ENCODE data around the gene FGB.

The FGB gene

GRCh38 chr4:154610582-154610981 is 47.8 kb downstream of the FGB start:
- Histone ChIP-seq H3K4me2 (ENCODE audit: low read length) (no peak overlapping the region), H3K23ac (ENCODE audit: low read length) (no peak overlapping the region), H3K27me3 (ENCODE audit: insufficient read depth, low read length, poor library complexity) (no peaks in the 10 kb centered on the region), H3K9ac (ENCODE audit: low read length) (no peak overlapping the region), H2BK120ac (ENCODE audit: low read depth, low read length) (no peak overlapping the region), H3K4me1 (ENCODE audit: control insufficient read depth, low read depth, low read length) (no peaks in the 10 kb centered on the region), H2AK5ac (ENCODE audit: low read length) (no peak overlapping the region), H3K4me3 (ENCODE audit: low read length) (no peak overlapping the region), H3K79me2 (ENCODE audit: control insufficient read depth, insufficient read depth, low read length) (no peaks in the 10 kb centered on the region), H4K5ac (ENCODE audit: low read length) (no peak overlapping the region), H3K18ac (ENCODE audit: low read length) (no peak overlapping the region), H3K36me3 (ENCODE audit: control insufficient read depth, insufficient read depth, low read length) (no peaks in the 10 kb centered on the region), H2BK5ac (ENCODE audit: low read length) (no peak overlapping the region), H4K8ac (ENCODE audit: low read depth, low read length) (no peak overlapping the region), H3K27ac (ENCODE audit: low read depth, low read length) (no peak overlapping the region), H2BK15ac (replicated peaks; ENCODE audit: low read depth) (no peak overlapping the region), H3K56ac (ENCODE audit: low read length) (no peak overlapping the region), H3K79me1 (ENCODE audit: low read length) (no peaks in the 10 kb centered on the region), H3K4ac (ENCODE audit: low read depth, low read length) (no peak overlapping the region)
- no CpG with 5 or more reads among the region's 4 CpGs for WGBS (ENCODE audit: extremely low coverage, insufficient coverage, low lambda C conversion rate)
- no peak for DNase-seq

- H3K56ac ChIP-seq (ENCODE audit: low read length): no peak overlapping the region
- H3K23ac ChIP-seq (ENCODE audit: low read length): no peak overlapping the region
- H3K9ac ChIP-seq (ENCODE audit: low read length): no peak overlapping the region
- no peak for DNase-seq
- no peak overlapping the region for H3K4me2 ChIP-seq (ENCODE audit: low read length)
- H3K36me3 ChIP-seq (ENCODE audit: control insufficient read depth, insufficient read depth, low read length): no peaks in the 10 kb centered on the region
- H3K4me1 ChIP-seq (ENCODE audit: control insufficient read depth, low read depth, low read length): no peaks in the 10 kb centered on the region
- no peak overlapping the region for H2BK5ac ChIP-seq (ENCODE audit: low read length)
- H2BK120ac ChIP-seq (ENCODE audit: low read depth, low read length): no peak overlapping the region
- WGBS (ENCODE audit: extremely low coverage, insufficient coverage, low lambda C conversion rate): no CpG with 5 or more reads among the region's 1 CpG
- H2AK5ac ChIP-seq (ENCODE audit: low read length): no peak overlapping the region
- H3K27ac ChIP-seq (ENCODE audit: low read depth, low read length): no peak overlapping the region
- no peaks in the 10 kb centered on the region for H3K79me1 ChIP-seq (ENCODE audit: low read length)
- no peak overlapping the region for H3K4ac ChIP-seq (ENCODE audit: low read depth, low read length)
- H3K79me2 ChIP-seq (ENCODE audit: control insufficient read depth, insufficient read depth, low read length): no peaks in the 10 kb centered on the region
- no peak overlapping the region for H3K18ac ChIP-seq (ENCODE audit: low read length)
- no peaks in the 10 kb centered on the region for H3K27me3 ChIP-seq (ENCODE audit: insufficient read depth, low read length, poor library complexity)
- H3K4me3 ChIP-seq (ENCODE audit: low read length): no peak overlapping the region
- H2BK15ac ChIP-seq (replicated peaks; ENCODE audit: low read depth): no peak overlapping the region
- H4K8ac ChIP-seq (ENCODE audit: low read depth, low read length): no peak overlapping the region
- no peak overlapping the region for H4K5ac ChIP-seq (ENCODE audit: low read length)
Observed at GRCh38 chr4:154611833-154612232, 49.0 kb downstream of the FGB start.

- H3K18ac ChIP-seq (ENCODE audit: low read length): no peak within 1 kb of the TSS
- H2BK120ac ChIP-seq (ENCODE audit: low read depth, low read length): no peak within 1 kb of the TSS
- H3K4ac ChIP-seq (ENCODE audit: low read depth, low read length): no peak within 1 kb of the TSS
- H3K23ac ChIP-seq (ENCODE audit: low read length): no peak within 1 kb of the TSS
- H2AK5ac ChIP-seq (ENCODE audit: low read length): no peak within 1 kb of the TSS
- DNase-seq: no peak
- no peak within 1 kb of the TSS for H2BK15ac ChIP-seq (replicated peaks; ENCODE audit: low read depth)
- no peak within 1 kb of the TSS for H3K56ac ChIP-seq (ENCODE audit: low read length)
- H3K9ac ChIP-seq (ENCODE audit: low read length): no peak within 1 kb of the TSS
- no CpG with 5 or more reads among the region's 7 CpGs for WGBS (ENCODE audit: extremely low coverage, insufficient coverage, low lambda C conversion rate)
- no peaks in the 10 kb centered on the region for H3K79me2 ChIP-seq (ENCODE audit: control insufficient read depth, insufficient read depth, low read length)
- H3K4me1 ChIP-seq (ENCODE audit: control insufficient read depth, low read depth, low read length): no peaks in the 10 kb centered on the region
- no peak within 1 kb of the TSS for H3K4me2 ChIP-seq (ENCODE audit: low read length)
- H3K79me1 ChIP-seq (ENCODE audit: low read length): no peaks in the 10 kb centered on the region
- no peak within 1 kb of the TSS for H2BK5ac ChIP-seq (ENCODE audit: low read length)
- H3K36me3 ChIP-seq (ENCODE audit: control insufficient read depth, insufficient read depth, low read length): no peaks in the 10 kb centered on the region
- no peak within 1 kb of the TSS for H4K5ac ChIP-seq (ENCODE audit: low read length)
- H4K8ac ChIP-seq (ENCODE audit: low read depth, low read length): no peak within 1 kb of the TSS
- H3K27me3 ChIP-seq (ENCODE audit: insufficient read depth, low read length, poor library complexity): no peaks in the 10 kb centered on the region
- H3K4me3 ChIP-seq (ENCODE audit: low read length): no peak within 1 kb of the TSS
- H3K27ac ChIP-seq (ENCODE audit: low read depth, low read length): no peak within 1 kb of the TSS
Observed at GRCh38 chr4:154612472-154613414, 49.9 kb downstream of the FGB start, which contains the start of gene FGG. Gene FGG (minus strand): TSS chr4:154612656. CDS start chr4:154612609, 47 bp downstream.

GRCh38 chr4:154614306-154614705 is 51.5 kb downstream of the FGB start:
- Histone ChIP-seq H3K36me3 (ENCODE audit: control insufficient read depth, insufficient read depth, low read length) (no peaks in the 10 kb centered on the region), H3K79me1 (ENCODE audit: low read length) (no peaks in the 10 kb centered on the region), H3K18ac (ENCODE audit: low read length) (no peak overlapping the region), H3K4me1 (ENCODE audit: control insufficient read depth, low read depth, low read length) (no peaks in the 10 kb centered on the region), H2BK120ac (ENCODE audit: low read depth, low read length) (no peak overlapping the region), H3K4ac (ENCODE audit: low read depth, low read length) (no peak overlapping the region), H3K27ac (ENCODE audit: low read depth, low read length) (no peak overlapping the region), H4K5ac (ENCODE audit: low read length) (no peak overlapping the region), H3K23ac (ENCODE audit: low read length) (no peak overlapping the region), H3K27me3 (ENCODE audit: insufficient read depth, low read length, poor library complexity) (no peaks in the 10 kb centered on the region), H2AK5ac (ENCODE audit: low read length) (no peak overlapping the region), H3K4me3 (ENCODE audit: low read length) (no peak overlapping the region), H3K4me2 (ENCODE audit: low read length) (no peak overlapping the region), H3K9ac (ENCODE audit: low read length) (no peak overlapping the region), H2BK5ac (ENCODE audit: low read length) (no peak overlapping the region), H4K8ac (ENCODE audit: low read depth, low read length) (no peak overlapping the region), H3K79me2 (ENCODE audit: control insufficient read depth, insufficient read depth, low read length) (no peaks in the 10 kb centered on the region), H2BK15ac (replicated peaks; ENCODE audit: low read depth) (no peak overlapping the region), H3K56ac (ENCODE audit: low read length) (no peak overlapping the region)
- DNase-seq: no peak

- no peak overlapping the region for H2BK5ac ChIP-seq (ENCODE audit: low read length)
- H3K79me1 ChIP-seq (ENCODE audit: low read length): no peaks in the 10 kb centered on the region
- H3K27ac ChIP-seq (ENCODE audit: low read depth, low read length): no peak overlapping the region
- H3K4me2 ChIP-seq (ENCODE audit: low read length): no peak overlapping the region
- H3K4ac ChIP-seq (ENCODE audit: low read depth, low read length): no peak overlapping the region
- H3K9ac ChIP-seq (ENCODE audit: low read length): no peak overlapping the region
- no peak overlapping the region for H2AK5ac ChIP-seq (ENCODE audit: low read length)
- H4K5ac ChIP-seq (ENCODE audit: low read length): no peak overlapping the region
- H3K23ac ChIP-seq (ENCODE audit: low read length): no peak overlapping the region
- H3K27me3 ChIP-seq (ENCODE audit: insufficient read depth, low read length, poor library complexity): no peaks in the 10 kb centered on the region
- H3K79me2 ChIP-seq (ENCODE audit: control insufficient read depth, insufficient read depth, low read length): no peaks in the 10 kb centered on the region
- no peak overlapping the region for H4K8ac ChIP-seq (ENCODE audit: low read depth, low read length)
- no peaks in the 10 kb centered on the region for H3K4me1 ChIP-seq (ENCODE audit: control insufficient read depth, low read depth, low read length)
- H3K56ac ChIP-seq (ENCODE audit: low read length): no peak overlapping the region
- no CpG with 5 or more reads among the region's 1 CpG for WGBS (ENCODE audit: extremely low coverage, insufficient coverage, low lambda C conversion rate)
- DNase-seq: no peak
- no peak overlapping the region for H2BK15ac ChIP-seq (replicated peaks; ENCODE audit: low read depth)
- H2BK120ac ChIP-seq (ENCODE audit: low read depth, low read length): no peak overlapping the region
- H3K36me3 ChIP-seq (ENCODE audit: control insufficient read depth, insufficient read depth, low read length): no peaks in the 10 kb centered on the region
- H3K4me3 ChIP-seq (ENCODE audit: low read length): no peak overlapping the region
- no peak overlapping the region for H3K18ac ChIP-seq (ENCODE audit: low read length)
Observed at GRCh38 chr4:154615211-154615610, 52.4 kb downstream of the FGB start.

GRCh38 chr4:154616287-154616686 is 53.5 kb downstream of the FGB start:
- no peak overlapping the region for H3K4me3 ChIP-seq (ENCODE audit: low read length)
- H3K79me2 ChIP-seq (ENCODE audit: control insufficient read depth, insufficient read depth, low read length): no peaks in the 10 kb centered on the region
- DNase-seq: no peak
- no peak overlapping the region for H3K18ac ChIP-seq (ENCODE audit: low read length)
- H3K23ac ChIP-seq (ENCODE audit: low read length): no peak overlapping the region
- H3K56ac ChIP-seq (ENCODE audit: low read length): no peak overlapping the region
- no peak overlapping the region for H3K9ac ChIP-seq (ENCODE audit: low read length)
- H3K4me2 ChIP-seq (ENCODE audit: low read length): no peak overlapping the region
- no peak overlapping the region for H4K5ac ChIP-seq (ENCODE audit: low read length)
- no peaks in the 10 kb centered on the region for H3K27me3 ChIP-seq (ENCODE audit: insufficient read depth, low read length, poor library complexity)
- no peaks in the 10 kb centered on the region for H3K79me1 ChIP-seq (ENCODE audit: low read length)
- H3K27ac ChIP-seq (ENCODE audit: low read depth, low read length): no peak overlapping the region
- no peak overlapping the region for H2AK5ac ChIP-seq (ENCODE audit: low read length)
- H3K4me1 ChIP-seq (ENCODE audit: control insufficient read depth, low read depth, low read length): no peaks in the 10 kb centered on the region
- no CpG with 5 or more reads among the region's 4 CpGs for WGBS (ENCODE audit: extremely low coverage, insufficient coverage, low lambda C conversion rate)
- H2BK5ac ChIP-seq (ENCODE audit: low read length): no peak overlapping the region
- no peak overlapping the region for H2BK120ac ChIP-seq (ENCODE audit: low read depth, low read length)
- H2BK15ac ChIP-seq (replicated peaks; ENCODE audit: low read depth): no peak overlapping the region
- H4K8ac ChIP-seq (ENCODE audit: low read depth, low read length): no peak overlapping the region
- H3K36me3 ChIP-seq (ENCODE audit: control insufficient read depth, insufficient read depth, low read length): no peaks in the 10 kb centered on the region
- no peak overlapping the region for H3K4ac ChIP-seq (ENCODE audit: low read depth, low read length)

Measured in mesendoderm (in vitro differentiated cells).